HEK293T (cell line): ENCODE results near the gene BMPR2.

Source experiments
- BHLHE40 ChIP-seq: fragments of 450-650 bp; IDR thresholded peaks from 2 replicates; pipeline ENCODE4 v1.6.1; 2016; ENCODE audit warnings: mild to moderate bottlenecking, moderate library complexity, borderline replicate concordance
- ELF4 ChIP-seq: fragments of 450-650 bp; IDR thresholded peaks from 2 replicates; pipeline ENCODE4 v1.6.1; 2017; ENCODE audit warnings: antibody characterized with exemption
- FOXA1 ChIP-seq: fragments of 450-650 bp; IDR thresholded peaks from 2 replicates; pipeline ENCODE4 v1.6.1; 2016; ENCODE audit warnings: mild to moderate bottlenecking
- FOXK2 ChIP-seq: fragments of 450-650 bp; IDR thresholded peaks from 2 replicates; pipeline ENCODE4 v1.6.1; 2016; ENCODE audit warnings: mild to moderate bottlenecking
- FOXM1 ChIP-seq: fragments of 450-650 bp; IDR thresholded peaks from 2 replicates; pipeline ENCODE4 v1.6.1; 2017; ENCODE audit warnings: mild to moderate bottlenecking, borderline replicate concordance
- HDGF ChIP-seq: fragments of 450-650 bp; IDR thresholded peaks from 2 replicates; pipeline ENCODE4 v1.6.1; 2017; ENCODE audit warnings: antibody characterized with exemption, borderline replicate concordance
- L3MBTL2 ChIP-seq: fragments of 450-650 bp; conservative IDR thresholded peaks from 2 replicates; pipeline ENCODE4 v1.6.1; 2016; ENCODE audit warnings: mild to moderate bottlenecking
- NFRKB ChIP-seq: fragments of 450-650 bp; IDR thresholded peaks from 2 replicates; pipeline ENCODE4 v1.6.1; 2016; ENCODE audit warnings: mild to moderate bottlenecking, moderate library complexity
- SUZ12 ChIP-seq: fragments of 450-650 bp; IDR thresholded peaks from 2 replicates; pipeline ENCODE4 v1.6.1; 2016; ENCODE audit warnings: mild to moderate bottlenecking
- TARDBP ChIP-seq: fragments of 450-650 bp; IDR thresholded peaks from 2 replicates; pipeline ENCODE4 v1.6.1; 2016
- ZNF384 ChIP-seq: fragments of 450-650 bp; IDR thresholded peaks from 2 replicates; pipeline ENCODE4 v1.6.1; 2016

GRCh38 chr2:202429164-202429980 lies 53.2 kb downstream of the BMPR2 start:
- TF ChIP-seq ELF4 (no peak), BHLHE40 (no peak), FOXA1 (no peak), L3MBTL2 (no peak), HDGF (no peak), FOXK2 (no peak), TARDBP (no peak), FOXM1 (no peak), NFRKB (no peak), SUZ12 (no peak), ZNF384 (no peak)
